Lower lobe of right lung (tissue), 2 donors: Measurements from ENCODE around the gene NACC2. TPM values are rescaled to one million over a fixed set of nuclear protein-coding genes. Genes with fewer than 3 reads are reported as not detected.

Experiments used
- ATAC-seq, 2 donors: fragments of 200-7000 bp; cut with Tn5 transposase; one replicate each; pipeline ENCODE4 v1.9.1; 2020 to 2022; ENCODE audit warnings: mild to moderate bottlenecking in 2 of 2, moderate library complexity in 2 of 2
- DNase-seq: peaks from one replicate; pipeline ENCODE4 v3.0.0-alpha.2; 2020
- H3K27ac ChIP-seq: fragments of 200-600 bp; one replicate; pipeline ENCODE4 v1.8.0; 2022
- H3K27me3 ChIP-seq: fragments of 200-600 bp; one replicate; pipeline ENCODE4 v1.8.0; 2022; ENCODE audit warnings: low read depth
- H3K36me3 ChIP-seq: fragments of 200-600 bp; one replicate; pipeline ENCODE4 v1.8.0; 2022; ENCODE audit warnings: mild to moderate bottlenecking
- H3K4me1 ChIP-seq: fragments of 200-600 bp; one replicate; pipeline ENCODE4 v1.8.0; 2022
- H3K4me3 ChIP-seq: fragments of 200-600 bp; one replicate; pipeline ENCODE4 v1.8.0; 2022; ENCODE audit warnings: mild to moderate bottlenecking
- H3K9me3 ChIP-seq: fragments of 200-600 bp; one replicate; pipeline ENCODE4 v1.8.0; 2022
- intact Hi-C: fragments of 100-400 bp; cut with DNase I; formaldehyde crosslinking; loops from one replicate; pipeline ENCODE4 v1.11.0; 2022
- total RNA-seq: library from RNA; stranded (reverse); fragmentation: NEBNext Ultra II Directional; extraction: Animal tissue kit (Norgen Biotek cat#: 25700); gene quantifications from one replicate; pipeline ENCODE4 v1.2.1, GENCODE V29; 2021
- TF ChIP-seq, protein P1 (sequence below): fragments of 200-600 bp; IDR thresholded peaks from one replicate; pipeline ENCODE4 v1.8.0; 2022; ENCODE audit warnings: antibody characterized with exemption, mild to moderate bottlenecking
- donor health status: DM: no; HTN: yes; CAD: no; lungs with severe emphysema.

Gene NACC2
- total RNA-seq, 1 donor from 2014 or later = 27.0 TPM

DNA sequence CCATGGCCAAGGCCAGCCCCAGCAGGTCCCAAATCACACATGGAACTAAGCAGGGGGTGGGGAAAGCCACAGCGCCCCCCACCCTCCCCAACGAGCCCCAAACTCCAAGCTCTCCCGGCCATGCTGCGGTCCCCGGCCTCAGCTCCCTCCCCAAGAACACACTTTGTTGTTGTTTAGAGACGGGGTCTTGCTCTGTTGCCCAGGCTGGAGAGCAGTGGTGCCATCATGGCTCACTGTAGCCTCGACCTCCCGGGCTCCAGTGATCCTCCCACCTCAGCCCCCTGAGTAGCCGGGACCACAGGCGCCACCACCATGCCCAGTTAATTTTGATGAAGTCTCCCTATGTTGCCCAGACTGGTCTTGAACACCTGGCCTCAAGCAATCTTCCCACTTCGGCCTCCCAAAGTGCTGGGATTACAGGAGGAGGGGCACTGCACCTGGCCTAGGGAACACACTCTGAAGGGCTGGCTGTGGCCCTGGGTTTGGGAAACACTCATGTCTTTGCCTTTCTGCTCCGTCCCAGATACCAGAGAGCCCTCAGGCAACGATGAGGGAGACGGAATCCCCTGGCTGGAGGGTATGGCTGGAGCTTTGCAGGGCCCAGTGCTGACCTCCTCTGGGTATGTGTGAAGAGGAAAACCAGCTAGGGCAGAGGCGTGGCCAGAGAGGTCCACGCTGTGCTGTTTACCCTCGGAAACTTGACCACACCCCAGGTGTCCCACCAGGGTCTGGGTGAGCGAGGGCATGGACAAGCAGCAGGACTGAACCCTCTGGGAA is 80.8 kb downstream of the NACC2 start:
- TF ChIP-seq, protein P1, sequence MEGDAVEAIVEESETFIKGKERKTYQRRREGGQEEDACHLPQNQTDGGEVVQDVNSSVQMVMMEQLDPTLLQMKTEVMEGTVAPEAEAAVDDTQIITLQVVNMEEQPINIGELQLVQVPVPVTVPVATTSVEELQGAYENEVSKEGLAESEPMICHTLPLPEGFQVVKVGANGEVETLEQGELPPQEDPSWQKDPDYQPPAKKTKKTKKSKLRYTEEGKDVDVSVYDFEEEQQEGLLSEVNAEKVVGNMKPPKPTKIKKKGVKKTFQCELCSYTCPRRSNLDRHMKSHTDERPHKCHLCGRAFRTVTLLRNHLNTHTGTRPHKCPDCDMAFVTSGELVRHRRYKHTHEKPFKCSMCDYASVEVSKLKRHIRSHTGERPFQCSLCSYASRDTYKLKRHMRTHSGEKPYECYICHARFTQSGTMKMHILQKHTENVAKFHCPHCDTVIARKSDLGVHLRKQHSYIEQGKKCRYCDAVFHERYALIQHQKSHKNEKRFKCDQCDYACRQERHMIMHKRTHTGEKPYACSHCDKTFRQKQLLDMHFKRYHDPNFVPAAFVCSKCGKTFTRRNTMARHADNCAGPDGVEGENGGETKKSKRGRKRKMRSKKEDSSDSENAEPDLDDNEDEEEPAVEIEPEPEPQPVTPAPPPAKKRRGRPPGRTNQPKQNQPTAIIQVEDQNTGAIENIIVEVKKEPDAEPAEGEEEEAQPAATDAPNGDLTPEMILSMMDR = no peak
- H3K4me3 ChIP-seq = no peak overlapping the region
- peak overlapping the region; percentile 18 for H3K27ac ChIP-seq
- peaks cover 45% of the 10 kb centered on the region for H3K36me3 ChIP-seq
- H3K9me3 ChIP-seq = no peaks in the 10 kb centered on the region
- no peaks in the 10 kb centered on the region for H3K27me3 ChIP-seq
- intact Hi-C loops = no loop called here
- no peak for ATAC-seq
- peak; percentile 41 for DNase-seq
- peaks cover 62% of the 10 kb centered on the region for H3K4me1 ChIP-seq

DNA sequence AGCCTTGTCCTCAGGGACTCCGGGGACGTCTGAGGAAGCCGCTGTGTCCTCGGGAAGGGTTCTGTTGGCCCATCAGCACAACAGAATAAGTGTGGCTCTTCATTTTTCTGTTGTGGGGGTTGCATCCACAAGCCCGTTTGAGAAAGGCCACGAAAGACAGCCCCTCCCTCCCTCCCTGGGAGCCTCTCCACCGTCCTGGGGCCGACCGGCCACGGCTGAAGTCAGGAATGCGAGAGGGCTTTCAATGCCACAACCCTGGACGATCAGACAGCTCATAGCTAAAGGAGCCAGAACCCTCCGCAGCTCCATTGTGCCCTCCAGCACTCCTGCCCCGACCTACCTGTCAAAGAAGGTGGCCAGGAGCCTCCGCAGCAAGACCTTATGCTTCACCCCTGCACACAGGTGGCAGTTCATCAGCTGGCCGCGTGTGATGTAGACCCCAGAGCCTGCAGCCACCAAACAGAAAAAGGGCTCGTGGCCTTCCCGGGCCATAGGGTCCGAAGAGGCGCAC is 81.5 kb downstream of the NACC2 start:
- TF ChIP-seq, protein P1 = no peak
- no peak for ATAC-seq
- H3K4me1 ChIP-seq = peaks cover 66% of the 10 kb centered on the region
- peaks cover 49% of the 10 kb centered on the region for H3K36me3 ChIP-seq
- no peak overlapping the region for H3K4me3 ChIP-seq
- H3K27me3 ChIP-seq = no peaks in the 10 kb centered on the region
- intact Hi-C loops = no loop called here
- no peak for DNase-seq
- H3K27ac ChIP-seq = peak overlapping the region; percentile 81
- H3K9me3 ChIP-seq = no peaks in the 10 kb centered on the region

DNA sequence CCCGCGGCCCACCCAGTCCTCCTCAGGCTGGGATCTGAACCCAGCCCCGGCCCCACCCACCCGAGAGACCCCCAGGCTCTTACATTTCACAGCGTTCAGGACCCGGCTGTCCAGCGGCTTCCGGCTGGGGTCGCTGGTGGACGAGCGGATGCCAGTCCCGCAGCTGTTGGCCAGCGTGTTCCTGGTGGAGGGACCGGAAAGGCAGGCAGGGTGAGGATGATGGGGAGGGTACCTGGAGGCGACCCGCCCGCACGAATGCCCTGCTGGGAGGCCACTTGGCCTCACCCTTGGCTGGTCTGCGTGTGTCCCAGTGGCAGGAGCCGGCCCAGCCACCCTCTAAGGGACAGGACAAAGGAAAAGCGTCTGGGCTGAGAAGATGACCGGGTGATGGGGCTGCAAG is 82.0 kb downstream of the NACC2 start:
- ATAC-seq (no peak), DNase-seq (peak; percentile 42)
- peaks cover 66% of the 10 kb centered on the region for H3K4me1 ChIP-seq
- peaks cover 49% of the 10 kb centered on the region for H3K36me3 ChIP-seq
- TF ChIP-seq, protein P1 = no peak
- peak overlapping the region; percentile 81 for H3K27ac ChIP-seq
- no peak overlapping the region for H3K4me3 ChIP-seq
- intact Hi-C loops = no loop called here
- H3K9me3 ChIP-seq = no peaks in the 10 kb centered on the region
- no peaks in the 10 kb centered on the region for H3K27me3 ChIP-seq

DNA sequence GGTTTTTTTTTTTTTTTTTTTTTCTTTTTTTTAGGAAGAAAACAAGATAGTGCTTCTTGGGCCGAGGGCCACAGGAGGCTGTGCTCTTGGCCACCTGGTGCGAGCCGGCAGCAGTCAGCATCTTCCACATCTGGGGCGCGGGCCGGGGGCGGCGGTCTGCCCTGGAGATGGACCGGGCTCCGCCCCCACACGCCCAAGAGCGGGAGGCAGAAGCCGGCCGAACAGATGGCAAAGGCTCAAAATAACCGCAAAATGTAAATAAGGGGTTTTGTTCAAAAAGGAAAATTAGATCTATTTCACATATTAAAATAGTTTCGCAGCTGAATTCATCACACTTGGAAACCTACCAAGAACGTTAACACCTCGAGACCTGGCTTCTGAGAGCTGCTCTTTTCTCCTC is 82.4 kb downstream of the NACC2 start:
- Histone ChIP-seq H3K9me3 (no peaks in the 10 kb centered on the region), H3K4me3 (peak overlapping the region; percentile 36), H3K4me1 (peaks cover 61% of the 10 kb centered on the region), H3K27ac (peak overlapping the region; percentile 81), H3K27me3 (no peaks in the 10 kb centered on the region), H3K36me3 (peaks cover 49% of the 10 kb centered on the region)
- TF ChIP-seq, protein P1 = no peak
- intact Hi-C loops = no loop called here
- ATAC-seq (no peak), DNase-seq (peak; percentile 43)

DNA sequence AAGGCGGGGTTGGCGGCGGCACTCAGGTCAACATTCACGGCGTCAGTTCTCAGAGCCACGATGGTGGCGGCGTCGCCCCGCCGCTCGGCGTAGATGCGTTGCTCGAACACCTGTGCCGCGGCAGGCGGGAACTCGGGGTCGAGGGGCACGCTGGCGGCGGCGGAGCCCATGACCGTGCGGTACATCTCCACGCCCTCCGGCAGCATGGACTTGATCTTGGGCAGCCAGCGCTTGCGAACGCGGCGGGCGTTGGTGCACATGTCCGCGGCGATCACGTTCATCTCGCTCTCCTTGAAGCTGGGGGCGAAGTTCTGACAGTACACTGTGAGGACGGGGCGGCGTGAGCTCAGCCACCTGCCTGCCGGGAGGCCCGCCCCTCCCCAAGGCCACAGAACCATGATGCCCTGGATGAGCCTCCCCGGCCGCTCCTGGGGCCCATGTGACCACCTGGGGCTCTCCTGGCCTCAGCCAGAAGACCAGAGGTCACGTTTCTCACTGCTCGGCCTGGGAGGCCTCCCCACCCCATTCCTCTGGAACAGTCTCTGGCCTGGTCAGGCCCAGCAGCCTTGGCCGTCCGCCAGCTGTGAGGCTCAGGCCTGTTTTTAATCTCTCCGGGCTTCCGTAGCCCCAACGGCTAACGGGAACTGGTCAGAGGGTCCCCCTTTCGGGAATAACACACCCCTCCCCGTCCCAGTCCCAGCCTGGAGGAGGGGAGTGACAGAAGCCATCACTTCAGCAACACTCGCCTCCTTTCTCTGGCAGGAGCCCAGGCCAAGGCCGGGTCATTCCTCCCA is 83.2 kb downstream of the NACC2 start:
- Histone ChIP-seq H3K4me1 (peaks cover 57% of the 10 kb centered on the region), H3K27me3 (no peaks in the 10 kb centered on the region), H3K4me3 (peak overlapping the region; percentile 36), H3K9me3 (no peaks in the 10 kb centered on the region), H3K36me3 (peaks cover 49% of the 10 kb centered on the region), H3K27ac (peak overlapping the region; percentile 81)
- DNase-seq (peak; percentile 74), ATAC-seq (peak; percentile 35 to 61)
- TF ChIP-seq, protein P1 = no peak
- intact Hi-C loops = no loop called here
